GM21367 (cell line): ENCODE data around the gene KDM5D.

Source experiments
- ATAC-seq: cut with Tn5 transposase; IDR thresholded peaks from one replicate; pipeline ENCODE4 v1.9.1; 2021; ENCODE audit not compliant: unreplicated experiment

KDM5D gene

DNA sequence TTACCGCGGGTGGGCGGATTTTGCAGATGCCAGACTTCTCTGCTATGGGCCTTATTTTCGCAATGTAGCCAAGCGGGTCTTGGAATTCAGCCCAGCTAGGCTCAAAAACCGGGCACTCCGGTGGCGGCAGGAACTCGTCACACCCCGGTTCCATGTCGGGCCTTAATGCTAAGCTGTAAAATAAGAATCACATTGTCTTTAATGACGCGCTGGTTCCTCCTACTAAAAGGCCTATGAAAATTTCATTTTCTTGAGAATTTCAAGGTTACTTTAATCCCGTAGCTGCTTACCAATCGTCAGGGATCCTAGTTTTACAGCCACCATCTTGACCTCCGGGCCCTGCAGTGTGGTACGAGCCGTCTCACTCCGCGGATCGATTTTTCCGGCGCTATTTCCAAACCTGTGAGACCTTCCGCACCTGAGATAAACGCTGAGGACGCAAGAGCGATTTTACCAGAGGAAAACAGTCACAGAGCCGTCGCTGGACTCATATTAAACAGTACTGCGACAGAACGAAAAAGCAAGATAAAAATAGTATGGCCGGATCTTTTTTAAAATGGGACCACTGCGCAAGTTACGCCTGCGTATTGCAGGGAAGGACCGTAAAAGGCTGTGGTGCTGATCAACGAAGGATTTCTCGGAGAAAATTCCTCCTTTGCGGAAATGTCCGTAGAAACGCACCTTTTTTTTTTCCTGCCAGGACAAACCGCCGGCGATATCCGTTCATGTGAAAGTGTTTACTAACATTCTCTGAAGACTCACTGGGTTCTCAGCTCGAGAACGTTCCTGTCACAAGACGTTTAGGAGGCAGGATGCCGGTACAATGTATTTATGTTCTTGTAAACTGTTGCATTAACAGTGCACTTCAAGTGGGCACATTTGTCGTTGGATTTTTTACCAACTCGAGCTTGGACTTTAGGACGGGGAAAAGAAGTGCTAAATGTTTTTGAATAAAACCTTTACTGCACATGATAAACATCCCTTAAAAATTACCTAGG lies at the start of gene KDM5D:
Gene KDM5D, minus strand, starts transcription at position 346 of the 998 bp plus-strand sequence. Its CDS starts 192 bp downstream, at position 154.
- ATAC-seq: peak; percentile 72

GRCh38 chrY:19768375-19768774 lies 23.8 kb upstream of the KDM5D start:
- no peak for ATAC-seq

DNA sequence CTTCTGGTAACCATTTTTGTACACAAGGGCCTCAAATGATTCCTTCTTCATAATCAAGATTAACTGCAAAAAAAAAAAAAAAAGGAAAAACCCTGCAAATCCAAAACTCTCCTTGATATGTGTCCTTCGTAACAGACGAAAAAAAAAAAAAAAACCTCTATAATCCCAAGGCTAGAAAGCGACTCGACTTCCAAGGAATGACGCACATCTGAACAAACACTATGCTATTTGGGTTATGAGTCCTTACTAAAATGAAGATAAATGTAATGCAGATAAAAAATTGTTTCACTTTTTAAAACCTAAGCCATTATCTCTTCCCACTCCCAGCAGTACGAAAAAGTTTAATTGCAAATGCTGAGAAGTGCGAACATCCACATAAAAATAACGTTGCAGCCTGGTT lies 1.2 kb downstream of the KDM5D start:
- no peak for ATAC-seq

- ATAC-seq: no peak
Measured at GRCh38 chrY:19742153-19742552, 2.4 kb downstream of the KDM5D start.

DNA sequence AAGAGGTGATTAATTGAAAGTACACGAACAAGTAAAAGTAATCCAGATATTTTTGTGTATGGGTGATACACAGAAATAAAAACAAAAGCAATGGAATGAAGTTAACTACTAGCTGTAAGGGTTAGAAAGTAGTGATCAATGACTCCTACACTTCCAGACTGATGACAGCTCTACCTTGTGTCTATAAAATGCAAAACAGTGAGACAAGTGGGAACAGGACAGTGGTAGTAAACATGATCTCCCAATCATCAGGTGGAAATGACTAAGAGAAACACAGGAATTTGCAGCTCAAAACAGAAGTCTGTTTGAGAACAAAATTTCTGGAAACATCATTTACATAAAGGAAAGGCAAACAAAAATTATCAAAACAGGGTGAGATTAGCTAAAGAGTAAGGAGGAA lies 10.1 kb downstream of the KDM5D start:
- no peak for ATAC-seq

GRCh38 chrY:19717950-19718349 lies 26.6 kb downstream of the KDM5D start:
- peak; percentile 95 for ATAC-seq

- no peak for ATAC-seq
Measured at GRCh38 chrY:19717146-19717545, 27.4 kb downstream of the KDM5D start.

DNA sequence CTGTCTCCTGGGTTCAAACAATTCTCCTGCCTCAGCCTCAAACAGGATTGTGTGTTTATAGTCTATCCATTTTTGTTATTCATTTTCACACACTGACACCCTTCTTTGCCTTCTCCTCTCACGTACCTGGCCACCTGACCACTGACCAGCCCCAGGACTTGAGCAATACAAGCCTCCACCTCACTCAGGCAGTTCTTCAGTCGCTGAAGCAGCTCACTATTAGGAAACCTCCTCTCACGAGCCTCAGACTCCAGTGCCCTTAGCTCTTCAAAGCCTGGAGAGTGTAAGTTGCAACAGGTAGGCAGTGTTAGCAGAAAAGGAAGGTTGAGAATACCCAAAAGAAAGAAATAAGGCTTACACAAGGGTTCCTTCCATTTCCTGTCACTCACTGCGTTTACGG lies 29.3 kb downstream of the KDM5D start:
- no peak for ATAC-seq

GRCh38 chrY:19713430-19713829 lies 31.1 kb downstream of the KDM5D start:
- no peak for ATAC-seq

DNA sequence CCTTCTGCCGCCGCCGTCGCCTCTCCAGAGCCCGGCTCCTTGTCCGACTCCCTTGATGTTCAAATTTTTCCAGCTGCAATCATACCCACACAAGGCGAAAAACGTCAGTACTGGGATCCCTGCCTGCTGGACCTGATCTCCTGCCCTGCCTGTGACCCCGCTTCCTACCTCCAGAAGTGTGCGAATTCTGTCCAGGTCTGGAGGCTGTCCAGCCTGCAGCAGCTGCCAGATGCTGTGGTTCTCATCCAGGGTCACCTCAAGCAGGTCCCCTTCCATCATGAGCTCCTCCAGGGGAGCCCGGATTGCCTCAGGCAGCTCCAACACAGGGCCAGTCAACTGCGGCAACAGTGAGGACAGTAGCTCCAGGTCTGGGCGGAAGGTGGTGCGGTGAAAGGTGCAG lies 38.3 kb downstream of the KDM5D start:
- no peak for ATAC-seq

DNA sequence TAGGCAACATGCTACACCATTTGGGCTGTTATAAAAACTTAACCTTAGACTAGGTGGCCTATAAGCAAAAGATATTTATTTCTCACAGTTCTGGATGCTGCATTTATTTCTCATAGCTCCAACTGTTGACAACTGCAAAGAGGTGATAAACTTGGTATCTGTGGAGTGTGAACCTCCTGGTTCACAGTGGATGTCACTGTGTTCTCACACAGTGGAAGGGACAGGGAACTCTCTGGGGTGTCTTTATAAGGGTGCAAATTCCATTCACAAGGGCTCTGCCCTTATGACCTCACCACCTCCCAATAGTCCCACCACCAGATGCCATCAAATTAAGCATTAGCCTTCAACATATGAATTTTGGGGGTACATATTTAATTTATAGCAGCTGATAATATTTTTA lies 46.0 kb downstream of the KDM5D start:
- no peak for ATAC-seq

GRCh38 chrY:19680821-19681220 lies 63.7 kb downstream of the KDM5D start:
- no peak for ATAC-seq
